Upper lobe of left lung (tissue), 6 donors: Measurements from ENCODE around the gene BICRA. TPM values are rescaled to one million over a fixed set of nuclear protein-coding genes. Genes with fewer than 3 reads are reported as not detected.

Experiments
- ATAC-seq, 2 donors: fragments of 200-7000 bp; cut with Tn5 transposase; one replicate each; pipeline ENCODE4 v1.9.1; 2022; ENCODE audit warnings: mild to moderate bottlenecking in 2 of 2, moderate library complexity in 2 of 2; ENCODE audit not compliant: low FRiP score in 2 of 2
- DNase-seq, 2 donors: peaks; one replicate each; pipeline ENCODE4 v3.0.0-alpha.2; 2019 to 2020
- H3K27ac ChIP-seq, 4 donors: fragments of 200-600 bp; sonication (generic); one replicate each; pipeline ENCODE4 v1.5.1; 2016 to 2019
- H3K27me3 ChIP-seq, 4 donors: fragments of 200-600 bp; sonication (generic); one replicate each; pipeline ENCODE4 v1.5.1; 2017 to 2019
- H3K36me3 ChIP-seq, 4 donors: fragments of 200-600 bp; sonication (generic); one replicate each; pipeline ENCODE4 v1.5.1; 2016 to 2019
- H3K4me1 ChIP-seq, 4 donors: fragments of 200-600 bp; sonication (generic); one replicate each; pipeline ENCODE4 v1.5.1; 2018 to 2019
- H3K4me3 ChIP-seq, 4 donors: fragments of 200-600 bp; sonication (generic); one replicate each; pipeline ENCODE4 v1.5.1; 2017 to 2019; ENCODE audit warnings: mild to moderate bottlenecking in 2 of 4, moderate library complexity in 1 of 4
- H3K9me3 ChIP-seq, 4 donors: fragments of 200-600 bp; sonication (generic); one replicate each; pipeline ENCODE4 v1.5.1; 2018 to 2019
- EP300 ChIP-seq, 4 donors: sonication (generic); formaldehyde crosslinking; IDR thresholded peaks; one replicate each; pipeline ENCODE4 v1.5.1; 2017; ENCODE audit warnings: antibody characterized with exemption in 4 of 4, control low read depth in 2 of 4
- POLR2A ChIP-seq, 4 donors: fragments of 450-650 bp; IDR thresholded peaks; one replicate each; pipeline ENCODE4 v1.5.1; 2016 to 2017; ENCODE audit warnings: antibody characterized with exemption in 4 of 4, mild to moderate bottlenecking in 2 of 4
- POLR2AphosphoS5 ChIP-seq, 2 donors: sonication (generic); formaldehyde crosslinking; IDR thresholded peaks; one replicate each; pipeline ENCODE4 v1.5.1; 2017; ENCODE audit warnings: antibody characterized with exemption in 2 of 2
- WGBS, 2 donors: methylation state at CpG; one replicate each; pipeline ENCODE4 v1.1.5; 2017 to 2018; 5-methylcytosine and 5-hydroxymethylcytosine counted together
- total RNA-seq, 6 donors: library from RNA; depleted of rRNA in 4 of 6; stranded (reverse); fragments of >200 nt in 4 of 6; gene quantifications; one replicate each; pipeline versions ENCODE4 v1.1.0 to v1.2.1, GENCODE V29; 2016 to 2021
- TF ChIP-seq, protein P1 (sequence below), 6 experiments: fragments of 450-650 bp in 4 of 6; fragments of 200-600 bp in 2 of 6; sonication (generic) in 2 of 6; IDR thresholded peaks; one replicate each; pipeline ENCODE4 v1.5.1; 2016 to 2019; ENCODE audit warnings: antibody characterized with exemption in 6 of 6
- donor health status: DM: no; HTN: no; CAD: no; lungs with moderate emphysema.
- donor health status: DM: no; HTN: yes; CAD: no; lungs with severe emphysema.

The BICRA gene
- total RNA-seq, 6 donors from 2014 or later = 5.0 to 66.1 (median 15.2) TPM

DNA sequence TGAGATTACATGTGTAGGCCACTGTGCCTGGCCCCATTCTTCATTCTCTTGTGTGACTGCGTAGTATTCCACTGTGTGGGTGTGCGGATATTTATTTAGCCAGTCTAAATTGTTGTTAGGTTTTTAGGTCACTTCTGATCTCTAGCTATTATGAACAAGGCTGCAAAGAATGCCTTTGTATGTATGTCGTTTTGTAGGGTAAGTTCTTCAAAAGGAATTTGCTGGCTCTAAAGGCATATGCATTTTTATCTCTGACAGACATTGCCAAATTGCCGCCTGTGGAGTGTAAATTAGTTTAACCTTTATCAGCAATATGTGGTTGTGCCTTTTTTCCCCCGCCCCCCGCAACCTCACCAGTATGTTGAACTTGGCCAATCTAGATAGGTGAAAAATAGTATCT lies 74.0 kb downstream of the BICRA start:
- no peaks in the 10 kb centered on the region for H3K4me1 ChIP-seq
- H3K36me3 ChIP-seq = peaks cover 15 to 55% (median 33%) of the 10 kb centered on the region in 4 donors
- H3K27ac ChIP-seq = no peak overlapping the region
- ATAC-seq = no peak
- WGBS, 2 donors = 86% methylated on average over 6 of the region's 6 CpGs
- TF ChIP-seq, protein P1, sequence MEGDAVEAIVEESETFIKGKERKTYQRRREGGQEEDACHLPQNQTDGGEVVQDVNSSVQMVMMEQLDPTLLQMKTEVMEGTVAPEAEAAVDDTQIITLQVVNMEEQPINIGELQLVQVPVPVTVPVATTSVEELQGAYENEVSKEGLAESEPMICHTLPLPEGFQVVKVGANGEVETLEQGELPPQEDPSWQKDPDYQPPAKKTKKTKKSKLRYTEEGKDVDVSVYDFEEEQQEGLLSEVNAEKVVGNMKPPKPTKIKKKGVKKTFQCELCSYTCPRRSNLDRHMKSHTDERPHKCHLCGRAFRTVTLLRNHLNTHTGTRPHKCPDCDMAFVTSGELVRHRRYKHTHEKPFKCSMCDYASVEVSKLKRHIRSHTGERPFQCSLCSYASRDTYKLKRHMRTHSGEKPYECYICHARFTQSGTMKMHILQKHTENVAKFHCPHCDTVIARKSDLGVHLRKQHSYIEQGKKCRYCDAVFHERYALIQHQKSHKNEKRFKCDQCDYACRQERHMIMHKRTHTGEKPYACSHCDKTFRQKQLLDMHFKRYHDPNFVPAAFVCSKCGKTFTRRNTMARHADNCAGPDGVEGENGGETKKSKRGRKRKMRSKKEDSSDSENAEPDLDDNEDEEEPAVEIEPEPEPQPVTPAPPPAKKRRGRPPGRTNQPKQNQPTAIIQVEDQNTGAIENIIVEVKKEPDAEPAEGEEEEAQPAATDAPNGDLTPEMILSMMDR (IDR thresholded peaks at IDR 0.05) = no peak
- TF ChIP-seq POLR2A (IDR thresholded peaks at IDR 0.05) (no peak), POLR2AphosphoS5 (IDR thresholded peaks at IDR 0.05) (no peak), EP300 (IDR thresholded peaks at IDR 0.05) (no peak)
- no peaks in the 10 kb centered on the region for H3K27me3 ChIP-seq
- no peaks in the 10 kb centered on the region for H3K9me3 ChIP-seq
- H3K4me3 ChIP-seq = no peak overlapping the region
- DNase-seq = no peak

DNA sequence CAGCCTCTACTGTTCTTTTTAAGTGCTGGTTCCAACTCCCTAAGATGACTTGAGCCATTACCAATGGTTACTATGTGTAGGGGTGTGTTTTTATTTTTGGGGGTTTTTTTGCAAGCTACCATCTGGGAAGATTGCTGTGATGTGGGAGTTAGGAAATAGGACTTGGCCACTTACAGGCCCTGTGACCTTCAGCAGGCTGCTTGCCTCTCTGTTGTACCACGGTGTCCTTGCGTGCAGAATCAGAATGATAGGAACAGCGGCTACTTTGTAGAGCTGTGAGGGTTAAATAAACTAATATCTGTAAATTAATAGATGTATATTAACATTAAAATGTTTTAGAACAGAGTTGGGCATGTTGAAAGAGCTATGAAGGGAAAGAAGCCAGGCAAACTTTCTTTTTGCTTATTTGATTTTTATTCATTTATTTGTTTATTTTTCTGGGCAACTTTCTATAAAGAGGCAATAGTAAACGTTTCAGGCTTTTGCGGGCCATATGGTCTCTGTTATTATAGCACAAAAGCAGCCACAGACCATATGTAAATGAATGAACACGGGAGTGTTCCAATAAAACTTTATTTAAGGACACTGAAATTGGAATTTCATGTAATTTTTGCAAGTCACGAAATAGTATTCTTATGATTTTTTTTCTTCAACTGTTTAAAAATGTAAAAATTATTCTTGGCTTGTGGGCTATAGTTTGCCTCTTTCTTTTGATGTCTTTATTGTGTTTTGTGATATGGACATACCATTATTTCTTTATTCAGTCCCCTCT lies 77.9 kb downstream of the BICRA start:
- Histone ChIP-seq H3K9me3 (no peaks in the 10 kb centered on the region), H3K36me3 (peaks cover 0 to 37% (median 6%) of the 10 kb centered on the region in 4 donors), H3K4me1 (no peaks in the 10 kb centered on the region), H3K4me3 (no peak overlapping the region), H3K27me3 (no peaks in the 10 kb centered on the region), H3K27ac (no peak overlapping the region)
- 90 to 93% methylated on average over 7 of the region's 7 CpGs for WGBS, 2 donors
- DNase-seq = no peak
- TF ChIP-seq, protein P1 (IDR thresholded peaks at IDR 0.05) = no peak
- TF ChIP-seq POLR2AphosphoS5 (IDR thresholded peaks at IDR 0.05) = no peak
- TF ChIP-seq POLR2A (IDR thresholded peaks at IDR 0.05) = no peak
- TF ChIP-seq EP300 (IDR thresholded peaks at IDR 0.05) = no peak
- ATAC-seq = no peak

DNA sequence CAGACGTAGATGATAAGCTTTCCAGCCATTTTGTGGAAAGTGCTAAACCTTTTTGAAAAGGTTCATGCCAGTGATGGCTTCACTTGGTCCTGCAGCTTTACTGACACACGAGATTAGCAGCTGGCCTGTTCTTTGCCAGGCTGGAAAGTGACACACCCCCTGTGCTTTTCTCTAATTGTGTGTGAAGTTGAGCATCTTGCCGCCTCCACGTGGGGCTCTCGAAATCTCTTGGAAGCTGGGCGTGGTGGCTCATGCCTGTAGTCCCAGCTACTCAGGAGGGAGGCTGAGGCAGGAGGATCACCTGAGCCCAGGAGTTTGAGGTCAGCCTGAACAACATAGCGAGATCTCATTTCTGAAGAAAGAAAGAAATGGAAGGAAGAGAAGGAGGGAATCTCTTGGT lies 79.0 kb downstream of the BICRA start:
- no peaks in the 10 kb centered on the region for H3K27me3 ChIP-seq
- peaks cover 0 to 40% (median 9%) of the 10 kb centered on the region in 4 donors for H3K36me3 ChIP-seq
- H3K4me3 ChIP-seq = no peak overlapping the region
- no peaks in the 10 kb centered on the region for H3K4me1 ChIP-seq
- ATAC-seq (no peak), DNase-seq (no peak)
- no peaks in the 10 kb centered on the region for H3K9me3 ChIP-seq
- TF ChIP-seq POLR2AphosphoS5 (IDR thresholded peaks at IDR 0.05) (no peak), EP300 (IDR thresholded peaks at IDR 0.05) (no peak), POLR2A (IDR thresholded peaks at IDR 0.05) (no peak)
- TF ChIP-seq, protein P1 (IDR thresholded peaks at IDR 0.05) = no peak
- H3K27ac ChIP-seq = no peak overlapping the region
- WGBS, 2 donors = 78 to 85% methylated on average over 7 of the region's 7 CpGs

DNA sequence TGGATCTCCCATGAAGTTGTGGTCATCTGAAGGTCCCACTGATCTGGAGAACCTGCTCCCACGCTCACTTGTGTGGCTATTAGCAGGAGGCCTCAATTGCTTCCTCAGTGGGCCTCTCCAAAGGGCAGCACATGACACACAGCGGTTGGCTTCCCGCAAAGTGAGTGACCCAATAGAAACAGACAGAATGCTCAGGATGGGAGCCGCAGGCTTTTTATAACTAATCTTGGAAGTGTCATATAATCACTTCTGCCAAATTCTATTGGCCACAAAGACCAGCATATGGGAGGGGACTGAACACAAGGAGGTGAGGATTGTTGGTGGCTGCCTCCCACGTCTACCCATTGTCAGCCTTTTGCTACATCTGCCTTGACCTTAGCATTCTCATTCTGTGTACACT lies 82.2 kb downstream of the BICRA start:
- Histone ChIP-seq H3K4me1 (no peaks in the 10 kb centered on the region), H3K27ac (no peak overlapping the region), H3K27me3 (no peaks in the 10 kb centered on the region), H3K36me3 (peaks cover 0 to 40% (median 20%) of the 10 kb centered on the region in 4 donors), H3K9me3 (no peaks in the 10 kb centered on the region), H3K4me3 (no peak overlapping the region)
- WGBS, 2 donors = 86 to 97% methylated on average over 5 of the region's 5 CpGs
- no peak for DNase-seq
- TF ChIP-seq POLR2AphosphoS5 (IDR thresholded peaks at IDR 0.05) (no peak), POLR2A (IDR thresholded peaks at IDR 0.05) (no peak), EP300 (IDR thresholded peaks at IDR 0.05) (no peak)
- no peak for ATAC-seq

DNA sequence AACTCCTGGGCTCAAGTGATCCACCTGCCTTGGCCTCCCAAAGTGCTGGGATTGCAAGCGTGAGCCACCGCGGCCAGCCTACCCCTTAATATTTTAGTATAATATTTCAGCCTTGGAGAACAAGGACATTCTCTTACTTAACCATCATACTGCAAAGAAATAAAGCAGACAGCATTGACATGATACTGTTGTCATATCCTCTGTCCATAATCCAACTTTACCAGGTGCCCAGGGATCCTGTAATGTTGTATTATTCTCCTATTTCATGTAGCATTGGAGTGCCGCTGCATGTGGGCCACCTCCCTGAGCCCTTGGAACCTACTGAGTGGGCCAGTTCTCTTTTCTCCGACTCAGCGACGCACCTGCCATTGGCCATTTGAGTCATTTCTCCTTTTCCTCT lies 82.8 kb downstream of the BICRA start:
- no peak for ATAC-seq
- peaks cover 0 to 45% (median 23%) of the 10 kb centered on the region in 4 donors for H3K36me3 ChIP-seq

More for the DNA sequence above, 82.8 kb downstream of the BICRA start:
- 56 to 70% methylated on average over 7 of the region's 7 CpGs for WGBS, 2 donors
- Histone ChIP-seq H3K27ac (no peak overlapping the region), H3K27me3 (no peaks in the 10 kb centered on the region), H3K9me3 (no peaks in the 10 kb centered on the region), H3K4me1 (no peaks in the 10 kb centered on the region), H3K4me3 (no peak overlapping the region)
- no peak for DNase-seq
- TF ChIP-seq EP300 (IDR thresholded peaks at IDR 0.05) (no peak), POLR2AphosphoS5 (IDR thresholded peaks at IDR 0.05) (no peak), POLR2A (IDR thresholded peaks at IDR 0.05) (no peak)
- TF ChIP-seq, protein P1 (IDR thresholded peaks at IDR 0.05) = no peak
